GM12891 (cell line): Measurements from ENCODE around the gene TMEM121.

Source experiments
- PAX5 ChIP-seq: IDR thresholded peaks from 2 replicates; pipeline ENCODE4 v1.6.1; 2011; ENCODE audit warnings: low read length, moderate library complexity, mild to moderate bottlenecking; ENCODE audit not compliant: insufficient read depth, severe bottlenecking
- POLR2A ChIP-seq: IDR thresholded peaks from 2 replicates; pipeline ENCODE4 v1.6.1; 2011; ENCODE audit warnings: low read depth, low read length, control low read depth
- POLR2AphosphoS5 ChIP-seq: IDR thresholded peaks from 2 replicates; pipeline ENCODE4 v1.6.1; 2011; ENCODE audit warnings: low read depth, low read length, control low read depth
- POU2F2 ChIP-seq: IDR thresholded peaks from 2 replicates; pipeline ENCODE4 v1.6.1; 2011; ENCODE audit warnings: low read depth, mild to moderate bottlenecking, control low read depth, low read length, moderate library complexity
- SPI1 ChIP-seq: IDR thresholded peaks from 2 replicates; pipeline ENCODE4 v1.6.1; 2011; ENCODE audit warnings: low read depth, low read length, control low read depth
- TAF1 ChIP-seq: IDR thresholded peaks from 2 replicates; pipeline ENCODE4 v1.6.1; 2011; ENCODE audit warnings: low read depth, low read length, control low read depth

GRCh38 chr14:105563347-105563737 lies 37.0 kb downstream of the TMEM121 start:
- TF ChIP-seq POLR2AphosphoS5 (no peak), POLR2A (no peak), POU2F2 (no peak), PAX5 (no peak), TAF1 (no peak), SPI1 (no peak)
